ENCODE results near the gene GGA3. TPM values are rescaled to one million over a fixed set of nuclear protein-coding genes. Genes with fewer than 3 reads are reported as not detected.

The GGA3 gene
- total and polyA plus RNA-seq, 10 of the 15 experiments (the other 5 are each of a cell fraction or from before 2014, with no cell fraction given) = 7.0 to 57.5 (median 34.0) TPM

DNA sequence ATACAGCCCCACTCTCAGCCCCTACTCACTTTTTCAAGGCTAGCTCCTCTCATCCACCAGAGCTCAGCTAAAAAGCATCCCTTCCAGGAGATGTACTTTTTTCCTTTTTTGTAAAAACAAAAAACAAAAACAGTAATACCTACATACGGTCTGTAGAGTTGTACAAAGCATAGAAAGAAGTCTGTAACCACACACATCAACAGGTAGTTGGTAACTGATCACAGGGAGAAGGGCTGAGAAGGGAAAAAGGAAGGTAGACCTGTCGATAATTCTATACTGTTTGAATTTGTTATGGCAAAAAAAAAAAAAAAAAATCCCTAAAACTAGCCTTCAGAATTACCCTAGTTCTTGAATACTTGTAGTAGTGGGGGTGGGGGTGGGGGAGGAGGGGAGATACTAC, 27.0 kb upstream of the GGA3 start:
- peak overlapping the region; percentile 91 for H3K4me3 ChIP-seq
- peaks cover 12 to 16% of the 10 kb centered on the region in 2 experiments for H3K36me3 ChIP-seq (ENCODE audit: control insufficient read depth in 2 of 2, insufficient read depth in 2 of 2, low read length in 1 of 2)
- ChIA-PET SMC1A (ENCODE audit: uncharacterized antibody, unreplicated experiment) (interaction anchor here (0.9 to 5.2 kb wide), 11 partner anchors 9 to 174 kb away, joined by 3 to 86 read pairs (median 7); partner anchors contain the start of genes GGA3, GRB2, MIF4GD and MRPS7), POLR2A (interaction anchor here (0.6 to 2.9 kb wide), 14 partner anchors 17 to 228 kb away, joined by 3 to 30 read pairs (median 4); partner anchors contain the start of genes GGA3, MIF4GD, MRPS7 and TMEM94), RAD21 (ENCODE audit: unreplicated experiment) (interaction anchor here (0.7 to 13.2 kb wide), 22 partner anchors 10 to 275 kb away, joined by 3 to 364 read pairs (median 12); partner anchors contain the start of genes GGA3, GRB2, MIF4GD and MRPS7), CTCF (interaction anchor here (1.1 to 4.6 kb wide), 15 partner anchors 10 to 124 kb away, joined by 3 to 65 read pairs (median 9); partner anchors contain the start of genes GGA3, GRB2, MIF4GD and MRPS7)
- H3K79me2 ChIP-seq (ENCODE audit: control insufficient read depth, insufficient read depth, low read length) = peaks cover 33% of the 10 kb centered on the region
- in situ Hi-C loops (cut with MboI) = no loop called here
- DNase-seq (ENCODE audit: low read depth, low spot score) (no peak), ATAC-seq (no peak), FAIRE-seq (no peak)
- no peaks in the 10 kb centered on the region for H3K9me3 ChIP-seq (replicated peaks; ENCODE audit: control insufficient read depth, insufficient read depth, low read length)
- H3K4me1 ChIP-seq (ENCODE audit: control insufficient read depth, insufficient read depth, low read length) = peaks cover 25% of the 10 kb centered on the region
- no peaks in the 10 kb centered on the region; the same call in 1 of the 2 replicates for H4K20me1 ChIP-seq (ENCODE audit: control insufficient read depth, insufficient read depth)
- no peak overlapping the region for H2AFZ ChIP-seq (ENCODE audit: control insufficient read depth, low read depth, low read length)
- peak overlapping the region; percentile 66 for H3K9ac ChIP-seq (ENCODE audit: control insufficient read depth, insufficient read depth, low read length)
- no peak for TF ChIP-seq PAX5 (IDR thresholded peaks at IDR 0.05; ENCODE audit: borderline replicate concordance, low read depth, low read length)
- TF ChIP-seq, protein P1, sequence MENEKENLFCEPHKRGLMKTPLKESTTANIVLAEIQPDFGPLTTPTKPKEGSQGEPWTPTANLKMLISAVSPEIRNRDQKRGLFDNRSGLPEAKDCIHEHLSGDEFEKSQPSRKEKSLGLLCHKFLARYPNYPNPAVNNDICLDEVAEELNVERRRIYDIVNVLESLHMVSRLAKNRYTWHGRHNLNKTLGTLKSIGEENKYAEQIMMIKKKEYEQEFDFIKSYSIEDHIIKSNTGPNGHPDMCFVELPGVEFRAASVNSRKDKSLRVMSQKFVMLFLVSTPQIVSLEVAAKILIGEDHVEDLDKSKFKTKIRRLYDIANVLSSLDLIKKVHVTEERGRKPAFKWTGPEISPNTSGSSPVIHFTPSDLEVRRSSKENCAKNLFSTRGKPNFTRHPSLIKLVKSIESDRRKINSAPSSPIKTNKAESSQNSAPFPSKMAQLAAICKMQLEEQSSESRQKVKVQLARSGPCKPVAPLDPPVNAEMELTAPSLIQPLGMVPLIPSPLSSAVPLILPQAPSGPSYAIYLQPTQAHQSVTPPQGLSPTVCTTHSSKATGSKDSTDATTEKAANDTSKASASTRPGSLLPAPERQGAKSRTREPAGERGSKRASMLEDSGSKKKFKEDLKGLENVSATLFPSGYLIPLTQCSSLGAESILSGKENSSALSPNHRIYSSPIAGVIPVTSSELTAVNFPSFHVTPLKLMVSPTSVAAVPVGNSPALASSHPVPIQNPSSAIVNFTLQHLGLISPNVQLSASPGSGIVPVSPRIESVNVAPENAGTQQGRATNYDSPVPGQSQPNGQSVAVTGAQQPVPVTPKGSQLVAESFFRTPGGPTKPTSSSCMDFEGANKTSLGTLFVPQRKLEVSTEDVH (IDR thresholded peaks at IDR 0.05; ENCODE audit: low read depth, partially characterized antibody) = no peak
- no peak for TF ChIP-seq RELA (IDR thresholded peaks at IDR 0.05; ENCODE audit: borderline replicate concordance, partially characterized antibody)
- TF ChIP-seq POLR2AphosphoS2 (IDR thresholded peaks at IDR 0.05; ENCODE audit: low read depth, low read length) = no peak
- TF ChIP-seq FOXK2 (IDR thresholded peaks at IDR 0.05) = no peak
- no peak for TF ChIP-seq EZH2 (IDR thresholded peaks at IDR 0.05; ENCODE audit: borderline replicate concordance, control insufficient read depth, low read depth, low read length)
- TF ChIP-seq SRF (IDR thresholded peaks at IDR 0.05; ENCODE audit: low read depth in 2 of 2, low read length in 2 of 2) = no peak
- TF ChIP-seq MTA3 (IDR thresholded peaks at IDR 0.05; ENCODE audit: borderline replicate concordance, low read length) = no peak
- no peak for TF ChIP-seq SMARCA5 (IDR thresholded peaks at IDR 0.05)
- TF ChIP-seq TBL1XR1 (IDR thresholded peaks at IDR 0.05; ENCODE audit: low read depth, low read length) = no peak
- TF ChIP-seq, protein P2, sequence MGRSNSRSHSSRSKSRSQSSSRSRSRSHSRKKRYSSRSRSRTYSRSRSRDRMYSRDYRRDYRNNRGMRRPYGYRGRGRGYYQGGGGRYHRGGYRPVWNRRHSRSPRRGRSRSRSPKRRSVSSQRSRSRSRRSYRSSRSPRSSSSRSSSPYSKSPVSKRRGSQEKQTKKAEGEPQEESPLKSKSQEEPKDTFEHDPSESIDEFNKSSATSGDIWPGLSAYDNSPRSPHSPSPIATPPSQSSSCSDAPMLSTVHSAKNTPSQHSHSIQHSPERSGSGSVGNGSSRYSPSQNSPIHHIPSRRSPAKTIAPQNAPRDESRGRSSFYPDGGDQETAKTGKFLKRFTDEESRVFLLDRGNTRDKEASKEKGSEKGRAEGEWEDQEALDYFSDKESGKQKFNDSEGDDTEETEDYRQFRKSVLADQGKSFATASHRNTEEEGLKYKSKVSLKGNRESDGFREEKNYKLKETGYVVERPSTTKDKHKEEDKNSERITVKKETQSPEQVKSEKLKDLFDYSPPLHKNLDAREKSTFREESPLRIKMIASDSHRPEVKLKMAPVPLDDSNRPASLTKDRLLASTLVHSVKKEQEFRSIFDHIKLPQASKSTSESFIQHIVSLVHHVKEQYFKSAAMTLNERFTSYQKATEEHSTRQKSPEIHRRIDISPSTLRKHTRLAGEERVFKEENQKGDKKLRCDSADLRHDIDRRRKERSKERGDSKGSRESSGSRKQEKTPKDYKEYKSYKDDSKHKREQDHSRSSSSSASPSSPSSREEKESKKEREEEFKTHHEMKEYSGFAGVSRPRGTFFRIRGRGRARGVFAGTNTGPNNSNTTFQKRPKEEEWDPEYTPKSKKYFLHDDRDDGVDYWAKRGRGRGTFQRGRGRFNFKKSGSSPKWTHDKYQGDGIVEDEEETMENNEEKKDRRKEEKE (IDR thresholded peaks at IDR 0.05) = no peak
- no peak for TF ChIP-seq SMC3 (IDR thresholded peaks at IDR 0.05; ENCODE audit: borderline replicate concordance, low read length)
- TF ChIP-seq, protein P3, sequence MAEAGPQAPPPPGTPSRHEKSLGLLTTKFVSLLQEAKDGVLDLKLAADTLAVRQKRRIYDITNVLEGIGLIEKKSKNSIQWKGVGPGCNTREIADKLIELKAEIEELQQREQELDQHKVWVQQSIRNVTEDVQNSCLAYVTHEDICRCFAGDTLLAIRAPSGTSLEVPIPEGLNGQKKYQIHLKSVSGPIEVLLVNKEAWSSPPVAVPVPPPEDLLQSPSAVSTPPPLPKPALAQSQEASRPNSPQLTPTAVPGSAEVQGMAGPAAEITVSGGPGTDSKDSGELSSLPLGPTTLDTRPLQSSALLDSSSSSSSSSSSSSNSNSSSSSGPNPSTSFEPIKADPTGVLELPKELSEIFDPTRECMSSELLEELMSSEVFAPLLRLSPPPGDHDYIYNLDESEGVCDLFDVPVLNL (IDR thresholded peaks at IDR 0.05; ENCODE audit: low read depth, low read length) = no peak
- TF ChIP-seq, protein P4, sequence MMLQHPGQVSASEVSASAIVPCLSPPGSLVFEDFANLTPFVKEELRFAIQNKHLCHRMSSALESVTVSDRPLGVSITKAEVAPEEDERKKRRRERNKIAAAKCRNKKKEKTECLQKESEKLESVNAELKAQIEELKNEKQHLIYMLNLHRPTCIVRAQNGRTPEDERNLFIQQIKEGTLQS (IDR thresholded peaks at IDR 0.05; ENCODE audit: borderline replicate concordance, extremely low read depth, low read depth, low read length) = no peak
- TF ChIP-seq TCF12 (IDR thresholded peaks at IDR 0.05; ENCODE audit: low read depth, low read length) = no peak
- no peak for TF ChIP-seq SP1 (IDR thresholded peaks at IDR 0.05; ENCODE audit: low read depth, low read length)
- BruUV-seq (replicated peaks) = no TSS peak
- no peaks in the 10 kb centered on the region for H3K27me3 ChIP-seq (replicated peaks in 1 of 2; ENCODE audit: control insufficient read depth in 2 of 2, insufficient read depth in 2 of 2, low read length in 1 of 2)
- intact Hi-C loops (cut with micrococcal nuclease; ENCODE audit: unreplicated experiment) = loop anchor here (5.0 kb wide), 1 partner anchor 34 kb away; no protein-coding TSS in a partner anchor
- peak overlapping the region; percentile 77; the same call in 1 of the 2 replicates for H3K27ac ChIP-seq (ENCODE audit: control insufficient read depth, insufficient read depth)
- H3K4me2 ChIP-seq (ENCODE audit: control insufficient read depth, insufficient read depth) = peak overlapping the region; percentile 89
- 0% methylated on average over 1 of the region's 2 CpGs for WGBS (ENCODE audit: insufficient coverage, insufficient replicate concordance, low lambda C conversion rate, missing lambda C conversion rate)

Measured in GM12878 (cell line).